Stimulated activated CD4-positive, alpha-beta T cell treated with anti-CD3 and anti-CD28 coated beads, Interleukin-12 subunit alpha, Interleukin-12 subunit beta, amount 100 ng/mL, for 24 hours (primary cell): Measurements from ENCODE around the gene OCEL1.
A peak's percentile ranks its signal among the peaks of the same experiment; 100 is the strongest.
"Not testable (repeated sequence)": the region's sequence is repeated elsewhere in the genome, so short reads cannot be mapped to it uniquely, and the experiment has no call there.

ENCODE experiments used
- DNase-seq, 2 experiments: peaks; one replicate each; pipeline ENCODE4 v3.0.0-alpha.2; 2020; ENCODE audit warnings: low read depth in 2 of 2

OCEL1 gene

GRCh38 chr19:17226002-17226933 lies at the start of gene OCEL1:
TSS of gene OCEL1 (plus strand) at chr19:17226226. CDS start at chr19:17226248, 22 bp downstream.
- DNase-seq = peak; percentile 93 to 96

- DNase-seq = no peak
Observed at GRCh38 chr19:17178291-17178690, 47.7 kb upstream of the OCEL1 start.

- DNase-seq = no peak
Observed at GRCh38 chr19:17180997-17181702, 44.9 kb upstream of the OCEL1 start.

GRCh38 chr19:17183271-17183761 lies 42.7 kb upstream of the OCEL1 start:
- DNase-seq = no peak

- no peak for DNase-seq
Observed at GRCh38 chr19:17183858-17184321, 42.1 kb upstream of the OCEL1 start.

- no peak for DNase-seq
Observed at GRCh38 chr19:17184371-17184841, 41.6 kb upstream of the OCEL1 start.

- DNase-seq = no peak
Observed at GRCh38 chr19:17185590-17185989, 40.4 kb upstream of the OCEL1 start.

GRCh38 chr19:17191736-17192135 lies 34.3 kb upstream of the OCEL1 start:
- DNase-seq = not testable (repeated sequence)

GRCh38 chr19:17192751-17193150 lies 33.3 kb upstream of the OCEL1 start:
- no peak for DNase-seq

- DNase-seq = no peak
Observed at GRCh38 chr19:17194608-17195007, 31.4 kb upstream of the OCEL1 start.

GRCh38 chr19:17195106-17195505 lies 30.9 kb upstream of the OCEL1 start:
- DNase-seq = no peak

- DNase-seq = no peak
Observed at GRCh38 chr19:17196610-17197009, 29.4 kb upstream of the OCEL1 start.

GRCh38 chr19:17197666-17198065 lies 28.4 kb upstream of the OCEL1 start:
- DNase-seq = no peak

- DNase-seq = no peak
Observed at GRCh38 chr19:17200408-17201079, 25.5 kb upstream of the OCEL1 start.

- no peak for DNase-seq
Observed at GRCh38 chr19:17202249-17202648, 23.8 kb upstream of the OCEL1 start.

- DNase-seq = no peak
Observed at GRCh38 chr19:17202713-17203112, 23.3 kb upstream of the OCEL1 start.

GRCh38 chr19:17205237-17206140 lies 20.5 kb upstream of the OCEL1 start:
- DNase-seq = peak in 1 of 2 experiments; percentile 33

GRCh38 chr19:17206736-17207581 lies 19.1 kb upstream of the OCEL1 start:
- DNase-seq = no peak

GRCh38 chr19:17209126-17210036 lies 16.6 kb upstream of the OCEL1 start:
- DNase-seq = peak; percentile 16 to 47
